ENCODE measurements around the gene NACC2.

DNA sequence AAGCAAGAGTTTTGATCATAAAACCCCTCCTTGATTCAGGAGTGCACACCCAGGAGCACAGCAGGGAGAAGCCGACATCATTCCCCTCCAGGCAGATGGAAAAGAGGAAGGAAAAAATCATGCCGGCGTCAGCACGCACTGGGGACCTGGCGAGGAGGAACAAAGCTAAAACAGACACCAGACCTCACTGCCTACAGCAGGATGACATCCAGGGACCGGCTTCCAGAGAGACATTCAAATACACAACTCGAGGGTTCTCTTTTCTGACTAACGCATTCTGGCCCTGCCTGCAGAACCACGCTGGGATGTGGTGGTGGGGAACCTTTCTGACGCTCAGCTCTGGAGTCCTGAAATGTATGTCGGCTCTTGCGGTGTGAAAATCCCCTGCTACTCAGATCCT, 136.6 kb downstream of the NACC2 start:
- TF ChIP-seq CHD1 (IDR thresholded peaks at IDR 0.05; ENCODE audit: low read depth, low read length), result no peak
- TF ChIP-seq EGR1 (IDR thresholded peaks at IDR 0.05; ENCODE audit: borderline replicate concordance, low read depth, low read length), result no peak
- TF ChIP-seq, protein P1, sequence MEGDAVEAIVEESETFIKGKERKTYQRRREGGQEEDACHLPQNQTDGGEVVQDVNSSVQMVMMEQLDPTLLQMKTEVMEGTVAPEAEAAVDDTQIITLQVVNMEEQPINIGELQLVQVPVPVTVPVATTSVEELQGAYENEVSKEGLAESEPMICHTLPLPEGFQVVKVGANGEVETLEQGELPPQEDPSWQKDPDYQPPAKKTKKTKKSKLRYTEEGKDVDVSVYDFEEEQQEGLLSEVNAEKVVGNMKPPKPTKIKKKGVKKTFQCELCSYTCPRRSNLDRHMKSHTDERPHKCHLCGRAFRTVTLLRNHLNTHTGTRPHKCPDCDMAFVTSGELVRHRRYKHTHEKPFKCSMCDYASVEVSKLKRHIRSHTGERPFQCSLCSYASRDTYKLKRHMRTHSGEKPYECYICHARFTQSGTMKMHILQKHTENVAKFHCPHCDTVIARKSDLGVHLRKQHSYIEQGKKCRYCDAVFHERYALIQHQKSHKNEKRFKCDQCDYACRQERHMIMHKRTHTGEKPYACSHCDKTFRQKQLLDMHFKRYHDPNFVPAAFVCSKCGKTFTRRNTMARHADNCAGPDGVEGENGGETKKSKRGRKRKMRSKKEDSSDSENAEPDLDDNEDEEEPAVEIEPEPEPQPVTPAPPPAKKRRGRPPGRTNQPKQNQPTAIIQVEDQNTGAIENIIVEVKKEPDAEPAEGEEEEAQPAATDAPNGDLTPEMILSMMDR (IDR thresholded peaks at IDR 0.05; ENCODE audit: control extremely low read depth in 1 of 3, insufficient read depth in 1 of 3, low read depth in 1 of 3, low read length in 3 of 3), result no peak
- TF ChIP-seq POLR2AphosphoS5 (IDR thresholded peaks at IDR 0.05; ENCODE audit: low read depth, low read length), result no peak
